GM18520 (cell line): ENCODE measurements around the gene TPPP3.

Experiments used
- ATAC-seq: cut with Tn5 transposase; IDR thresholded peaks from one replicate; pipeline ENCODE4 v1.9.1; 2021; ENCODE audit not compliant: unreplicated experiment

TPPP3 gene

GRCh38 chr16:67405336-67405735 lies 12.0 kb upstream of the TPPP3 start:
- no peak for ATAC-seq

- no peak for ATAC-seq
Observed at GRCh38 chr16:67404740-67405226, 11.5 kb upstream of the TPPP3 start.

- ATAC-seq: no peak
Observed at GRCh38 chr16:67403976-67404555, 10.8 kb upstream of the TPPP3 start.

- ATAC-seq: no peak
Observed at GRCh38 chr16:67400901-67401300, 7.6 kb upstream of the TPPP3 start.

GRCh38 chr16:67399749-67400704 lies 6.7 kb upstream of the TPPP3 start:
- no peak for ATAC-seq

- ATAC-seq: no peak
Observed at GRCh38 chr16:67399218-67399733, 6.0 kb upstream of the TPPP3 start.

- ATAC-seq: no peak
Observed at GRCh38 chr16:67398546-67399217, 5.4 kb upstream of the TPPP3 start.

GRCh38 chr16:67397812-67398545 lies 4.7 kb upstream of the TPPP3 start:
- ATAC-seq: no peak

GRCh38 chr16:67397036-67397801 lies 3.9 kb upstream of the TPPP3 start:
- no peak for ATAC-seq

- no peak for ATAC-seq
Observed at GRCh38 chr16:67396159-67397035, 3.1 kb upstream of the TPPP3 start.

- no peak for ATAC-seq
Observed at GRCh38 chr16:67395458-67396158, 2.3 kb upstream of the TPPP3 start.

GRCh38 chr16:67395105-67395457 lies 1.8 kb upstream of the TPPP3 start:
- ATAC-seq: no peak

GRCh38 chr16:67394155-67395104 lies 1.1 kb upstream of the TPPP3 start:
- ATAC-seq: no peak

- ATAC-seq: no peak
Observed at GRCh38 chr16:67393788-67394154, 473 bp upstream of the TPPP3 start.

GRCh38 chr16:67392301-67393059 lies 818 bp downstream of the TPPP3 start:
- no peak for ATAC-seq

GRCh38 chr16:67391424-67392300 lies 1.6 kb downstream of the TPPP3 start:
- ATAC-seq: no peak
